Measurements from ENCODE around the gene OR6B1.
"Not testable (repeated sequence)": the region's sequence is repeated elsewhere in the genome, so short reads cannot be mapped to it uniquely, and the experiment has no call there.

Gene OR6B1

GRCh38 chr7:144006029-144006691 lies 6.0 kb downstream of the OR6B1 start:
- DNase-seq, result no peak

- no peak for DNase-seq
These were observed 6.5 kb downstream of the OR6B1 start for GRCh38 chr7:144006692-144007042.

- DNase-seq, result no peak
These were observed 9.2 kb downstream of the OR6B1 start for GRCh38 chr7:144009361-144009760.

- not testable (repeated sequence) for DNase-seq
These were observed 9.9 kb downstream of the OR6B1 start for GRCh38 chr7:144010061-144010460.

- DNase-seq, result not testable (repeated sequence)
These were observed 10.7 kb downstream of the OR6B1 start for GRCh38 chr7:144010821-144011220.

GRCh38 chr7:144011458-144012230 lies 11.5 kb downstream of the OR6B1 start:
- no peak for DNase-seq

- DNase-seq, result no peak
These were observed 17.9 kb downstream of the OR6B1 start for GRCh38 chr7:144018065-144018464.

GRCh38 chr7:144019457-144019856 lies 19.3 kb downstream of the OR6B1 start:
- no peak for DNase-seq

- DNase-seq, result no peak
These were observed 20.2 kb downstream of the OR6B1 start for GRCh38 chr7:144020340-144020739.

- no peak for DNase-seq
These were observed 22.0 kb downstream of the OR6B1 start for GRCh38 chr7:144022169-144022568.

GRCh38 chr7:144023171-144023827 lies 23.2 kb downstream of the OR6B1 start:
- no peak for DNase-seq

GRCh38 chr7:144024213-144024612 lies 24.1 kb downstream of the OR6B1 start:
- no peak for DNase-seq

- no peak for DNase-seq
These were observed 26.2 kb downstream of the OR6B1 start for GRCh38 chr7:144026203-144026883.

- DNase-seq, result no peak
These were observed 26.9 kb downstream of the OR6B1 start for GRCh38 chr7:144027070-144027469.

- DNase-seq, result no peak
These were observed 27.9 kb downstream of the OR6B1 start for GRCh38 chr7:144027974-144028373.

- no peak for DNase-seq
These were observed 28.4 kb downstream of the OR6B1 start for GRCh38 chr7:144028547-144028946.

GRCh38 chr7:144032516-144032915 lies 32.4 kb downstream of the OR6B1 start:
- DNase-seq, result no peak

GRCh38 chr7:144032985-144033709 lies 33.0 kb downstream of the OR6B1 start:
- no peak for DNase-seq

- DNase-seq, result no peak
These were observed 35.3 kb downstream of the OR6B1 start for GRCh38 chr7:144035385-144035784.

GRCh38 chr7:144036302-144036885 lies 36.3 kb downstream of the OR6B1 start:
- no peak for DNase-seq

- DNase-seq, result no peak
These were observed 37.4 kb downstream of the OR6B1 start for GRCh38 chr7:144037414-144038035.

- no peak for DNase-seq
These were observed 38.8 kb downstream of the OR6B1 start for GRCh38 chr7:144038887-144039286.

All from activated T-cell treated with anti-CD3 and anti-CD28 coated beads, Interleukin-2, amount 50 U/mL, for 48 hours (primary cell).